Measurements from ENCODE around the gene NSD2. TPM values are rescaled to one million over a fixed set of nuclear protein-coding genes. Genes with fewer than 3 reads are reported as not detected.

The NSD2 gene
- total and polyA plus RNA-seq, 5 donors from 2014 or later, result 5.9 to 95.8 (median 7.3) TPM

- H3K4me1 Mint-ChIP-seq, result no peaks in the 10 kb centered on the region
- no peaks in the 10 kb centered on the region for H3K9me3 Mint-ChIP-seq
- peaks cover 34% of the 10 kb centered on the region for H3K36me3 Mint-ChIP-seq
- H3K27me3 Mint-ChIP-seq, result no peaks in the 10 kb centered on the region
- Histone ChIP-seq H3K27me3 (ENCODE audit: control insufficient read depth, insufficient read depth, low read length) (no peaks in the 10 kb centered on the region), H3K4me3 (ENCODE audit: low read depth, low read length) (no peak overlapping the region), H3K9me3 (ENCODE audit: control insufficient read depth in 2 of 2, low read length in 2 of 2) (no peaks in the 10 kb centered on the region), H3K4me1 (ENCODE audit: control insufficient read depth, insufficient read depth, low read length, poor library complexity, severe bottlenecking) (no peaks in the 10 kb centered on the region), H3K27ac (ENCODE audit: insufficient read depth, low read length, poor library complexity, severe bottlenecking) (no peak overlapping the region), H3K36me3 (ENCODE audit: control insufficient read depth, insufficient read depth, low read length) (peaks cover 90% of the 10 kb centered on the region)
- H3K27ac Mint-ChIP-seq, result peak overlapping the region in 1 of 3 donors; percentile 36
- ATAC-seq (ENCODE audit: low read depth in 2 of 2), result no peak
- DNase-seq, result no peak
- H3K4me3 Mint-ChIP-seq, result no peak overlapping the region
Observed at GRCh38 chr4:1980561-1981041, 109.4 kb downstream of the NSD2 start.

DNA sequence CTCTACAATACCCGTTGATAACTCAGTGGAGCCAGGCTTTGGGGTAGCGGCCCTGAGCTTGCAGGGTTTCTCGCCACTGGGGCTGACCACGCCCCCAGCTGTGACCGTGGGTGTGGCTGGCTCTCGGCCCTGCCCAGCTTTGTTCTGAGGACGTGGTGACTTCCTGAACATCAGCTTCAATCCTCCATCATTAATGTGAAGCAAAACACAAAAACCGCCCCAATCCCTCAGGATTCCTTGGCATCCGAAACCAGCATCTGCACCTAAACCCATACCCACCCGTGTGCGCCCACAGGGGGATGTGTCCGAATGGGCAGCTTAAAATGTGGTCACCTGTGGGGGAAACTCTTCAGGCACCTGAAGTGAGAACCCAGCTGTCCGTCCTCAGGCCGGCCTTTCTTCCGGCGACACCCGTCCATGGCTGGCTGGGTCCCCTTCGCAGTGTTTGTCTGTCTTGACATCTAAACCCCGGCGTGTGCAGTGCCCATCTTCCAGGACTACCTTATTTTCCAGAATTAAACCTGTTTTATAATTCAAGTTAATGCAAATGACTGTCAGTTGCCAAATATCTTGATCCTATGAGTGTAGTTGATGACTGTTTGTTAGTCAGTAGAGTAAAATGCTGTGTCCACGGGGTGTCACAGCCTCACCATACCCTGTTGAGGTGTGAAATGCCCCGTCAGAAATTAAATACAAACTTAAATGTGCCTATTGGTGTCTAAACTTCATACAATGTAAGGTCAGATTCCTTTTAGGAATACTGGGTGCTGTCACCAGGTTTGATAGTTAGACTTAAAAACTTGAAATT lies 110.3 kb downstream of the NSD2 start:
- H3K27me3 Mint-ChIP-seq, result no peaks in the 10 kb centered on the region
- H3K4me3 ChIP-seq (ENCODE audit: low read depth, low read length), result no peak overlapping the region
- DNase-seq, result no peak
- H3K4me1 Mint-ChIP-seq, result no peaks in the 10 kb centered on the region
- H3K9me3 ChIP-seq (ENCODE audit: control insufficient read depth in 2 of 2, low read length in 2 of 2), result no peaks in the 10 kb centered on the region
- peak overlapping the region in 1 of 3 donors; percentile 76 for H3K27ac Mint-ChIP-seq
- H3K4me3 Mint-ChIP-seq, result no peak overlapping the region
- no peaks in the 10 kb centered on the region for H3K4me1 ChIP-seq (ENCODE audit: control insufficient read depth, insufficient read depth, low read length, poor library complexity, severe bottlenecking)
- peaks cover 31% of the 10 kb centered on the region for H3K36me3 Mint-ChIP-seq
- ATAC-seq (ENCODE audit: low read depth in 2 of 2), result no peak
- H3K9me3 Mint-ChIP-seq, result no peaks in the 10 kb centered on the region
- no peak overlapping the region for H3K27ac ChIP-seq (ENCODE audit: insufficient read depth, low read length, poor library complexity, severe bottlenecking)
- H3K36me3 ChIP-seq (ENCODE audit: control insufficient read depth, insufficient read depth, low read length), result peaks cover 84% of the 10 kb centered on the region
- no peaks in the 10 kb centered on the region for H3K27me3 ChIP-seq (ENCODE audit: control insufficient read depth, insufficient read depth, low read length)

DNA sequence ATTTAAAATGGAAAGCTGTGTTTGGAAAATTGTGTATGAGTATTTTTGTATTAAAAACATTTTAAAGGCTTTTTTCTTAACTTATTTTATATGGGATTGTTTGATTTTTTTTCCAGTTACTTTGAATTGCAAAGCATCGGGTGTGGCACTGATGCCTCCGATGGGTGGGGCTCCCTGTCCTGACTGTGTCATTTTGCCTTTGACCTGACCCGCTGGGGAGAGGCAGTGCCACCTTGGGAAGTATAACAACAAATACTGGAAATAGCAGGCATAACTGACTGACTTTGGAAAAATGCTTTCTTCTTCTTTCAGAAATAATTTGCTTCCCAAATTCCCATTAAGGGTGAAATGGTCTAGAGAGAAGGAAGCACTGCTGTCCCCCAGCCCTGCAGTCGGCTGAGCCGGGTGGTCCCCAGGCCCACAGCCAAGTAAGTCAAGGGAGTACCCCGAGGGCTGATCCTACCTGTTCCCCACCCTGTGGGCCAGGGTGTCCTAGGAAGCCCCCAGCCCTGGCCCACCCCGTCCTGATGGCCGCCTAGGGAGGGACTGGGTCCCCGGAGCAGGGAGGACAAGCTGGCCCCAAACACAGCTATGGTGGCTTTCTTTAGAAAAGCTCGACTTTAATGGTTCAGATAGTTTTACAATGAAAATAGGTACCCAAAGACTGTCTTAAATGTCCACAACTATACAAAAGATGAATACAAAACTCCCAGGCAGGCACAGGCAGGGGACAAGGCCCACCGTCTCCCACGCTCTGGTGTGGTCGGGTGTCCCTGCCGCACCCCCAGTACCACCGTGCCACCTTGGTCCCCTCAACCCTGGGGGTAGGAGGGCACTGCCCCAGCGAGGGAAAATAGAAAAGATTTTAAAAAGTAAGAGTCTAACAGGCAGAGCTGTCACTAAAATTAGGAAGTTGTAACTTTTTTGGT lies 111.2 kb downstream of the NSD2 start:
- peaks cover 84% of the 10 kb centered on the region for H3K36me3 ChIP-seq (ENCODE audit: control insufficient read depth, insufficient read depth, low read length)

DNA sequence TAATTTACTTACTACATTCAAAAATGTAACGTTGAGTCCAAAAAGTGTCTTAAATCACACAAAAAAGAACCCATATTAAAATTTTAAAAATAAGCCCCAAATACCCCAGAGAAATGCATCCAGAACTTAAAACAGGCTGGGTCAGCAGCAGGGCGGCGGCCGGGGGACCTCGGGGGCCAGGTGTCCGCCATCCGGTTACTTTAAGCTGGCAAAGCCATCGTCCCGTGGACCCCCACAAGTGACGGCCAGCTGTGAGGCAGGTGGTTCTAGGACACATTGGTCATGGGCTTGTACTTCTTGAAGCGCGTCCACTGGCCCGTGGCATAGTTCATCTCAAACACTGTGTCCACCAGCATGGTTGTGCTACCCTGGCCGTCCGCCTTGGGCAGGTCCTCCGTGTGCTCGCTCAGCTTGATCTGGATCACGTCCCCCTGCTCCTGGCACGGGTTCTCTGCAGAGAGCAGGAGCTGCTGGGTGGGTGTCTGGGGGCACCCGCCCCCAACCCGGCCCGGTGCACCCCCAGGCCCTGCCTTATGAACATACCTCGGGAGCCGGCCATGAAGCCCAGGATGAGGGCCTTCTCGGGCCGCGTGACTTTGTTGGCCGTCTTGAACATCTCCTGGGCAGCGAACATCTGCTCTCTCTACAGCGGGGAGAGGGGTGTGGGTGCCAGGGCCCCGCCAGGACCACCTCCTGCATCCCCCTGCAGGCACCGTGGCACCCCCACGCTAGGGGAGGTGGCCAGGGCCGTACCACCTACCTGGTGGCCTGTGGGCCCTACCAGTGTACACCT lies 112.1 kb downstream of the NSD2 start:
- peak overlapping the region in 1 of 4 donors; percentile 78 for H3K4me3 Mint-ChIP-seq
- H3K9me3 Mint-ChIP-seq, result no peaks in the 10 kb centered on the region
- Histone ChIP-seq H3K36me3 (ENCODE audit: control insufficient read depth, insufficient read depth, low read length) (peaks cover 82% of the 10 kb centered on the region), H3K4me3 (ENCODE audit: low read depth, low read length) (no peak overlapping the region), H3K4me1 (ENCODE audit: control insufficient read depth, insufficient read depth, low read length, poor library complexity, severe bottlenecking) (no peaks in the 10 kb centered on the region), H3K27me3 (ENCODE audit: control insufficient read depth, insufficient read depth, low read length) (no peaks in the 10 kb centered on the region), H3K27ac (ENCODE audit: insufficient read depth, low read length, poor library complexity, severe bottlenecking) (no peak overlapping the region), H3K9me3 (ENCODE audit: control insufficient read depth in 2 of 2, low read length in 2 of 2) (no peaks in the 10 kb centered on the region)
- H3K27ac Mint-ChIP-seq, result peak overlapping the region in 1 of 3 donors; percentile 56
- no peaks in the 10 kb centered on the region for H3K27me3 Mint-ChIP-seq
- H3K4me1 Mint-ChIP-seq, result no peaks in the 10 kb centered on the region
- ATAC-seq (ENCODE audit: low read depth in 2 of 2) (no peak), DNase-seq (no peak)
- H3K36me3 Mint-ChIP-seq, result peaks cover 25% of the 10 kb centered on the region

More for the DNA sequence above, 111.2 kb downstream of the NSD2 start:
- Mint-ChIP-seq H3K4me1 (no peaks in the 10 kb centered on the region), H3K27me3 (no peaks in the 10 kb centered on the region), H3K27ac (no peak overlapping the region), H3K9me3 (no peaks in the 10 kb centered on the region), H3K36me3 (peaks cover 31% of the 10 kb centered on the region), H3K4me3 (peak overlapping the region in 1 of 4 donors; percentile 78)
- DNase-seq (no peak), ATAC-seq (ENCODE audit: low read depth in 2 of 2) (no peak)
- Histone ChIP-seq H3K27ac (ENCODE audit: insufficient read depth, low read length, poor library complexity, severe bottlenecking) (no peak overlapping the region), H3K9me3 (ENCODE audit: control insufficient read depth in 2 of 2, low read length in 2 of 2) (no peaks in the 10 kb centered on the region), H3K4me3 (ENCODE audit: low read depth, low read length) (no peak overlapping the region), H3K4me1 (ENCODE audit: control insufficient read depth, insufficient read depth, low read length, poor library complexity, severe bottlenecking) (no peaks in the 10 kb centered on the region), H3K27me3 (ENCODE audit: control insufficient read depth, insufficient read depth, low read length) (no peaks in the 10 kb centered on the region)

DNA sequence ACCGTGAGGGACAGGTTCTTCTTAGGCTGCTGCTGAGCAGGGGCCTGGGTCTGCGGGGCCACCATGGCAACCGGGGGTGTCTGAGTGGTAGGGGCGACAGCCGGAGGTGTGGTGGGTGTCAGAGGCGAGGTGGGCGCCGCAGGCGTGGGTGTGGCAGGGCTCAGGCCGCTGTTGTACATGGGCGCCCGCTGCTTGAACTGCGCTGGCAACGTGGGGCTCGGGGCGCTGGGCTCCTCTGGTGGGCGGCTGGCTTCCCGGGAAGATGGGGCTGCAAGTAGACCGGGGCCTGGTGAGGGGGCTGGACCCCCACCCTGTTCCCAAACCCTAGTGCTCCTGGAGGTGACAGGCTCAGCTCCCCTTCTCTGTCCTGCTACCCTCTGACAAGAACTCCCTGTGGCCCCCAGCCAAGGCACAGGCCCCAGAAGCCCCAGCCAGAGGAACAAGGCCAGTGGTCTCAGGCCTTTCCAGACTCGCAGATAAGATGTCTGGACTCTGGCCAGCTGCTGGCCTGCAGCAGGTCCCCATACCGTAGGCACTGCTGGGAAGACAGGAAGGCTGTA lies 112.7 kb downstream of the NSD2 start:
- no peak overlapping the region for H3K27ac ChIP-seq (ENCODE audit: insufficient read depth, low read length, poor library complexity, severe bottlenecking)
- H3K9me3 ChIP-seq (ENCODE audit: control insufficient read depth in 2 of 2, low read length in 2 of 2), result no peaks in the 10 kb centered on the region
- no peaks in the 10 kb centered on the region for H3K4me1 Mint-ChIP-seq
- H3K4me3 ChIP-seq (ENCODE audit: low read depth, low read length), result no peak overlapping the region
- ATAC-seq (ENCODE audit: low read depth in 2 of 2) (no peak), DNase-seq (no peak)
- H3K27ac Mint-ChIP-seq, result peak overlapping the region in 1 of 3 donors; percentile 56
- no peaks in the 10 kb centered on the region for H3K9me3 Mint-ChIP-seq
- no peaks in the 10 kb centered on the region for H3K27me3 Mint-ChIP-seq
- peaks cover 80% of the 10 kb centered on the region for H3K36me3 ChIP-seq (ENCODE audit: control insufficient read depth, insufficient read depth, low read length)
- H3K4me1 ChIP-seq (ENCODE audit: control insufficient read depth, insufficient read depth, low read length, poor library complexity, severe bottlenecking), result no peaks in the 10 kb centered on the region
- H3K27me3 ChIP-seq (ENCODE audit: control insufficient read depth, insufficient read depth, low read length), result no peaks in the 10 kb centered on the region
- peaks cover 21% of the 10 kb centered on the region for H3K36me3 Mint-ChIP-seq
- no peak overlapping the region for H3K4me3 Mint-ChIP-seq

DNA sequence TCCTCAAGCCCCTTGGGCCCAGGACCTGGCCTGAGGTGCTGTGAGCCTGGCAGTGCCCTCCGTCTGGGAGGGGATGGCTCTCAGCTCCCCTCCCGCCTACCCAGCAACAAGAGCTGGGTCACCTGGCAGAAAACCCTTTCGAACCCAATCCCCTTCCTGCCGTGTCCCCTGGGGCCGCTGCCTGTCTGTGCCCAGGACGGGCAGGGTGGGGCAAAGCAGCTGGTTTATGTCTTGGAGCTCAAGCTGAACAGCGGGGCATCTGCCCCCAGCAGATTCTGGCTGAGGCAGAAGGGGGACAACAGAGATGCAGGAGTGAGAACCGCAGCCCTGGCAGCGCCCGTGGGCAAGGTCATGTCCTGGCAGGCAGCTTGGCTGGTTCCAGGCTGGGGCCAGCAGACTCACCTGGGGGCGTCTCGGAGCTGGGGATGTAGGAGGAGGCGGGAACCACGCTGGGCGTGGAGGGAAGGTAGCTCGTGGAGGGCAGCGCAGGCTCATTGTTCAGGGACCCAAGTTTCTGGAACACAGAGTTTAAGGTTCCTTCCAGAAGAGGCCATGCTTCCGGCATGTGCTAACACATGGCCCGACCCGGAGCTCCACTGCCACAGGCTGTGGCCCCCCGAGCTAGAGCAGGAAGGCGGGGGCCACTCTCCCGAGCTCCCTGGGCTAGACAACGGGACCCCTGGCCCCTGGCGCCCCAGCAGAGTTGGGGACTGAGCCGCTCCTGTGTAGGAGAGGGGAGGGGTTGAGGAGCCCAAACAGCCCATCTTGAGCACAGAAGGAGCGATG lies 113.4 kb downstream of the NSD2 start:
- no peaks in the 10 kb centered on the region for H3K9me3 ChIP-seq (ENCODE audit: control insufficient read depth in 2 of 2, low read length in 2 of 2)
- Mint-ChIP-seq H3K4me3 (no peak overlapping the region), H3K27ac (no peak overlapping the region), H3K27me3 (no peaks in the 10 kb centered on the region), H3K9me3 (no peaks in the 10 kb centered on the region), H3K4me1 (no peaks in the 10 kb centered on the region), H3K36me3 (peaks cover 15% of the 10 kb centered on the region)
- H3K4me1 ChIP-seq (ENCODE audit: control insufficient read depth, insufficient read depth, low read length, poor library complexity, severe bottlenecking), result no peaks in the 10 kb centered on the region
- ATAC-seq (ENCODE audit: low read depth in 2 of 2) (no peak), DNase-seq (no peak)
- no peaks in the 10 kb centered on the region for H3K27me3 ChIP-seq (ENCODE audit: control insufficient read depth, insufficient read depth, low read length)
- no peak overlapping the region for H3K4me3 ChIP-seq (ENCODE audit: low read depth, low read length)
- no peak overlapping the region for H3K27ac ChIP-seq (ENCODE audit: insufficient read depth, low read length, poor library complexity, severe bottlenecking)
- peaks cover 79% of the 10 kb centered on the region for H3K36me3 ChIP-seq (ENCODE audit: control insufficient read depth, insufficient read depth, low read length)

All from CD4-positive, CD25-positive, alpha-beta regulatory T cell (primary cell).